PFSK-1 (cell line): Measurements from ENCODE around the gene CERS2.

Source experiments
- FOXP2 ChIP-seq: optimal IDR thresholded peaks from 2 replicates; pipeline ENCODE3; 2011; ENCODE audit warnings: borderline replicate concordance, control low read depth, inconsistent platforms; ENCODE audit not compliant: insufficient read depth; ENCODE audit errors: extremely low read length, extremely low read depth
- POLR2AphosphoS5 ChIP-seq: IDR thresholded peaks from 2 replicates; pipeline ENCODE4 v1.6.1; 2012; ENCODE audit warnings: low read depth, mild to moderate bottlenecking, control low read depth, low read length, moderate library complexity
- REST ChIP-seq, 2 experiments: IDR thresholded peaks; 2 replicates each; pipeline versions ENCODE4 v1.6.1 to v1.8.0; 2011 to 2012; ENCODE audit warnings: low read depth in 2 of 2, low read length in 2 of 2, control low read depth in 1 of 2, inconsistent platforms in 1 of 2, mild to moderate bottlenecking in 1 of 2, moderate library complexity in 1 of 2; ENCODE audit not compliant: insufficient read depth in 1 of 2
- SIN3A ChIP-seq: IDR thresholded peaks from 2 replicates; pipeline ENCODE4 v1.6.1; 2012; ENCODE audit warnings: mild to moderate bottlenecking, low read length, moderate library complexity, borderline replicate concordance; ENCODE audit not compliant: insufficient read depth
- TAF1 ChIP-seq: IDR thresholded peaks from 2 replicates; pipeline ENCODE4 v1.6.1; 2012; ENCODE audit warnings: low read length, control low read depth, borderline replicate concordance; ENCODE audit not compliant: insufficient read depth

Gene CERS2

GRCh38 chr1:150957666-150958065 lies 17.0 kb downstream of the CERS2 start:
- TF ChIP-seq REST (IDR thresholded peaks at IDR 0.05; ENCODE audit: insufficient read depth in 1 of 2, low read depth in 2 of 2, low read length in 2 of 2) (no peak), POLR2AphosphoS5 (no peak), FOXP2 (no peak), TAF1 (no peak), SIN3A (no peak)

GRCh38 chr1:150955280-150955679 lies 19.4 kb downstream of the CERS2 start:
- TF ChIP-seq POLR2AphosphoS5: no peak
- TF ChIP-seq FOXP2: no peak
- TF ChIP-seq REST (IDR thresholded peaks at IDR 0.05; ENCODE audit: insufficient read depth in 1 of 2, low read depth in 2 of 2, low read length in 2 of 2): no peak
- TF ChIP-seq SIN3A: no peak
- no peak for TF ChIP-seq TAF1

GRCh38 chr1:150954708-150955107 lies 19.9 kb downstream of the CERS2 start:
- TF ChIP-seq POLR2AphosphoS5: no peak

- TF ChIP-seq POLR2AphosphoS5: no peak
- no peak for TF ChIP-seq TAF1
- TF ChIP-seq SIN3A: no peak
- TF ChIP-seq REST (IDR thresholded peaks at IDR 0.05; ENCODE audit: insufficient read depth in 1 of 2, low read depth in 2 of 2, low read length in 2 of 2): no peak
- TF ChIP-seq FOXP2: no peak
These were observed 29.8 kb downstream of the CERS2 start for GRCh38 chr1:150944856-150945255.

- TF ChIP-seq POLR2AphosphoS5 (no peak), REST (IDR thresholded peaks at IDR 0.05; ENCODE audit: insufficient read depth in 1 of 2, low read depth in 2 of 2, low read length in 2 of 2) (no peak), SIN3A (no peak), FOXP2 (no peak), TAF1 (no peak)
These were observed 42.9 kb downstream of the CERS2 start for GRCh38 chr1:150931773-150932172.
